ENCODE measurements around the gene CIC. TPM values are rescaled to one million over a fixed set of nuclear protein-coding genes. Genes with fewer than 3 reads are reported as not detected.

Gene CIC
- total RNA-seq, 1 experiment from 2014 or later: 54.0 TPM

DNA sequence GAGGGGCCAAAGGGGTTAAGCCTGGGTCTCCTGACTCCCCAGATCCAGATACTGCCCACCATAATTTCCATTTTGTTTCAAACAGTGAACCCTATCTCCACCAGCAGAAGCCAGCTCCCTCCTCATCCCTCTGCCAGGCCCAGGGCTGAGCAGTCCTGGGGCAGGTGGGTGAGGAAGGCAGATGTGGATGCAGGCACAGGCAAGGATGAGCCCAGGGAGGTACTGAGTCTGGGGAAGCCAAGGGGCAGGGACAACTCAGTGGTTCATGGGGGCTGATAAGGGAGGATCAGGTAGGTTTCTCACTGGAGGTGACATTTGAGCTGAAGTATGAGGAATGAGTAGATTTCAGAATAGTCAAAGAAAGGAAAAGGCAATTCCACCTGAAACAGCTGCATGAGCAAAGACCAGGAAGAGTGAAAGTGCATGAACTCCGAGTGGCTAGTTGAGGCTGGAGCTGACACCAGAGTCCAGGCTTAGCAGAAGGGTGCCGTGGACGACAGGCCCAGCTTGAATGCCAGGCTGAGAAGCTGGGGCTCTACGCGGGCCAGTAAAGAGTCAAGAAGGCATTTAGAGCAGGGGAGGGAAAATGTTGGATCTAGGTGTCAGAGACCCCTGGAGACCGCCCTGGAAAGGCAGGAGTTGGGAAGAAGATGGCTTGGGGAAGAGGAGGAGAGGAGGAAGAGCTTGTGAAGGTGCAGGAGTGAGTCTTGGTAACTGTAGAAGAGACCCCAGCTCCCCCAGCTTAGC lies 10.3 kb downstream of the CIC start:
- Histone ChIP-seq H3T11ph (ENCODE audit: low read length) (no peak overlapping the region), H2BK120ac (ENCODE audit: low read depth, low read length, poor library complexity, severe bottlenecking) (no peak overlapping the region), H3K27ac (ENCODE audit: insufficient read length, low read depth, low read length) (no peak overlapping the region), H3K79me2 (ENCODE audit: insufficient read depth, low read length) (no peaks in the 10 kb centered on the region), H4K20me1 (ENCODE audit: control insufficient read depth, insufficient read depth, insufficient read length) (peaks cover 3% of the 10 kb centered on the region), H2AK5ac (ENCODE audit: insufficient read length, low read length) (no peak overlapping the region), H2BK12ac (ENCODE audit: insufficient read length, low read depth, low read length) (no peak overlapping the region), H2BK5ac (ENCODE audit: insufficient read length, low read length) (no peak overlapping the region), H3K18ac (ENCODE audit: insufficient read length, low read depth, low read length) (no peak overlapping the region), H3K27me3 (ENCODE audit: insufficient read depth, low read length) (no peaks in the 10 kb centered on the region), H2AFZ (ENCODE audit: low read length) (no peak overlapping the region), H2BK15ac (ENCODE audit: low read depth, low read length) (no peak overlapping the region), H3K23ac (ENCODE audit: insufficient read length, low read depth, low read length) (no peak overlapping the region), H3K79me1 (ENCODE audit: insufficient read depth, low read depth, low read length, poor library complexity, severe bottlenecking) (no peaks in the 10 kb centered on the region), H3K4me1 (ENCODE audit: insufficient read depth, low read length) (peaks cover 8% of the 10 kb centered on the region; the same call in 1 of the 2 replicates), H3K9me3 (ENCODE audit: control insufficient read depth, low read depth, low read length) (no peaks in the 10 kb centered on the region), H4K8ac (replicated peaks; ENCODE audit: insufficient read length, low read depth, low read length) (no peak overlapping the region), H4K5ac (ENCODE audit: insufficient read length, low read depth, low read length) (no peak overlapping the region), H3K56ac (ENCODE audit: insufficient read length, low read depth, low read length) (no peak overlapping the region), H2BK20ac (ENCODE audit: low read depth, low read length, poor library complexity, severe bottlenecking) (no peak overlapping the region), H3K23me2 (ENCODE audit: insufficient read length, low read depth, low read length, poor library complexity, severe bottlenecking) (peaks cover 11% of the 10 kb centered on the region), H3K4me2 (ENCODE audit: insufficient read depth, insufficient read length, low read length) (peak overlapping the region; percentile 7), H4K91ac (ENCODE audit: insufficient read length, low read depth, low read length) (no peak overlapping the region), H3K4ac (ENCODE audit: low read depth, low read length) (no peak overlapping the region), H3K9ac (ENCODE audit: extremely low read depth, insufficient read length, low read length) (no peak overlapping the region), H3K14ac (ENCODE audit: insufficient read depth, low read length) (no peak overlapping the region)
- TF ChIP-seq, protein P1, sequence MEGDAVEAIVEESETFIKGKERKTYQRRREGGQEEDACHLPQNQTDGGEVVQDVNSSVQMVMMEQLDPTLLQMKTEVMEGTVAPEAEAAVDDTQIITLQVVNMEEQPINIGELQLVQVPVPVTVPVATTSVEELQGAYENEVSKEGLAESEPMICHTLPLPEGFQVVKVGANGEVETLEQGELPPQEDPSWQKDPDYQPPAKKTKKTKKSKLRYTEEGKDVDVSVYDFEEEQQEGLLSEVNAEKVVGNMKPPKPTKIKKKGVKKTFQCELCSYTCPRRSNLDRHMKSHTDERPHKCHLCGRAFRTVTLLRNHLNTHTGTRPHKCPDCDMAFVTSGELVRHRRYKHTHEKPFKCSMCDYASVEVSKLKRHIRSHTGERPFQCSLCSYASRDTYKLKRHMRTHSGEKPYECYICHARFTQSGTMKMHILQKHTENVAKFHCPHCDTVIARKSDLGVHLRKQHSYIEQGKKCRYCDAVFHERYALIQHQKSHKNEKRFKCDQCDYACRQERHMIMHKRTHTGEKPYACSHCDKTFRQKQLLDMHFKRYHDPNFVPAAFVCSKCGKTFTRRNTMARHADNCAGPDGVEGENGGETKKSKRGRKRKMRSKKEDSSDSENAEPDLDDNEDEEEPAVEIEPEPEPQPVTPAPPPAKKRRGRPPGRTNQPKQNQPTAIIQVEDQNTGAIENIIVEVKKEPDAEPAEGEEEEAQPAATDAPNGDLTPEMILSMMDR (conservative IDR thresholded peaks at IDR 0.05): no peak
- peaks cover 0 to 10% (median 7%) of the 10 kb centered on the region in 3 experiments; a peak in 5 of 7 replicates for H3K36me3 Mint-ChIP-seq (ENCODE audit: insufficient read depth in 1 of 3, low read depth in 3 of 3)
- no CpG with 5 or more reads among the region's 6 CpGs for WGBS (ENCODE audit: extremely low coverage, insufficient read length, low lambda C conversion rate)
- peak overlapping the region; percentile 49 to 91 (median 82); a peak in 6 of 7 replicates for H3K27ac Mint-ChIP-seq
- H3K4me3 Mint-ChIP-seq: peak overlapping the region; percentile 66 to 88
- no peaks in the 10 kb centered on the region; a peak in 2 of 5 replicates for H3K9me3 Mint-ChIP-seq
- peaks cover 27 to 31% of the 10 kb centered on the region in 2 experiments for H3K4me1 Mint-ChIP-seq
- no peaks in the 10 kb centered on the region for H3K27me3 Mint-ChIP-seq (ENCODE audit: low read depth)
- peak; percentile 50 for DNase-seq
